H54 (cell line): Measurements from ENCODE around the gene UCN2.

Experiments
- DNase-seq: peaks from one replicate; pipeline ENCODE4 v3.0.0; 2011; ENCODE audit warnings: low spot score, mixed read lengths; ENCODE audit not compliant: insufficient read length
- FAIRE-seq: peaks from 3 replicates; lab custom pipeline; 2011; peaks lifted over from hg19 to GRCh38; lab: Jason Lieb, UNC
- POLR2A ChIP-seq: IDR thresholded peaks from 2 replicates; pipeline ENCODE4 v1.6.1; 2011; ENCODE audit warnings: low read depth, mild to moderate bottlenecking, low read length

Gene UCN2

DNA sequence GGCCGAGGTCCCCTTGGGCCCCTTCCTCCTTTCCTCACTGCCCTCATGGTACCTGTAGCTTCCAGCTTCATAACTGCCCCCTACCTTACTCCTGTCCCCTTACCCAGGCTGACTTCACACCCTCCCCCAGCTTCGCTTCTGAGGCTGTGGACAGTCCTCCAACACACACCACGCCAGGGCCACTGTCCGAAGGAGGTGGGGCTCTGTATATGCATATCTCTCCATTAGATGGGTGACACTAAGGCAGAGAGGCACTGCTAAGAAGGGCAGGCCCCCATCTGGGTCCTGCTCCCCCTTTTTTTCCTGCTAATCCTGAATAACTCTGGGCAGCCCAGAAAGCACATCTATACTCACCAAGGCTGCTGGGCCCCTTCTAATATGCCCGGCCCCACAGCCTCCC lies 32.6 kb upstream of the UCN2 start:
- no peak for FAIRE-seq
- no peak for DNase-seq

DNA sequence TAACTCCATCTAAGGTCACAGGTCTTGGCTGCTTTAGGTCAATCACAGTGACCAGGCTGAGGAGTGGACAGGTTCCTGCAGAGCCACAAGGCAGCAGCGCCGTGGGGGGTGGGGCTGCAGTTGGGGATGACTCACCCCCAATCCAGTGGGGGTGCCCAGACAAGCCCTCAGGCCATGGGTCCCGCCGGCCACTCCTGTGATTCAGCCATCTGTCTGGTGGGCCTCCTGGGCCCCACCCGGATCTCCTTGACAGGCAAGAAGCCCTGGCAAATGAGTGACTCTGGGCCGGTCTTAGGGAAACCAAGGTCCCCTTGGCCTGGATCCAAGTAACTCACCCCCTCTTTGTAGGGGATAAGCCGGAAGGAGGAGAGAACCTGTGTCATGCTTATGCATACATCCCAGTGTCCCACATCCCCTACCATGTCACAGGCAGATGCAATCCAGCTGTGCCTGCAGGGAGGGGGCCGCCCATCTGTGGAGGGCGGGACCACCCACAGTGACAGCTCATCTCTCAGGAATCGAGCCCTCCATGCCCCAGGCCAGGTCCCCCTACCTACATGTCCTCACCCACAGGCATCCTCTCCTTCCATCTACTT lies 32.0 kb upstream of the UCN2 start:
- FAIRE-seq (no peak), DNase-seq (peak; percentile 93)
- no peak for TF ChIP-seq POLR2A

More for the DNA sequence above, 32.6 kb upstream of the UCN2 start:
- no peak for TF ChIP-seq POLR2A

DNA sequence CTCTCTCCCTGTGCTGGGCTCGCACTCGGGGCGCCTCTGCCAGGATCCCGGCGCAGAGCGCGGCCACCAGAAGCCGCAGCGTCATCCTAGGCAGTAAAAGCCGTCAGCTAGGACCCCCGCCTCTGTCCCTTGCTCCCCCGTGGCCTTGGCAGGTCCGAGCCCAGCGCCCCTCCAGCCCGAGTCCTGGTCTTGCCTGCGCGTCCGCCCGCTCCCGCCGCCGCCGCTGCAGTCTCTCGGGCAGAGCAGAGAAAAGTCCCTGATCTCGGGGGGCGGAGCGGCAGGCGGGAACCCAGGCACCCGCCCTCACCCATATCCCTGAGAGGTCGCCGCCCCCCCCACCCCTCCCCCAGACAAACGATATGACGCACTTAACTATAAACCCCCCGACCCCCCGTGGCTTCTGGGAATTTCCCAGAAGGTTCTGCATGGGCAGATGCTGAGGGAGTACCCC lies 31.5 kb upstream of the UCN2 start, which contains the start of gene COL7A1:
Gene COL7A1, minus strand, starts transcription at position 255 of the 451 bp plus-strand sequence. Its CDS starts 170 bp downstream, at position 85.
- no peak for FAIRE-seq
- DNase-seq: no peak
- peak; percentile 86 for TF ChIP-seq POLR2A

DNA sequence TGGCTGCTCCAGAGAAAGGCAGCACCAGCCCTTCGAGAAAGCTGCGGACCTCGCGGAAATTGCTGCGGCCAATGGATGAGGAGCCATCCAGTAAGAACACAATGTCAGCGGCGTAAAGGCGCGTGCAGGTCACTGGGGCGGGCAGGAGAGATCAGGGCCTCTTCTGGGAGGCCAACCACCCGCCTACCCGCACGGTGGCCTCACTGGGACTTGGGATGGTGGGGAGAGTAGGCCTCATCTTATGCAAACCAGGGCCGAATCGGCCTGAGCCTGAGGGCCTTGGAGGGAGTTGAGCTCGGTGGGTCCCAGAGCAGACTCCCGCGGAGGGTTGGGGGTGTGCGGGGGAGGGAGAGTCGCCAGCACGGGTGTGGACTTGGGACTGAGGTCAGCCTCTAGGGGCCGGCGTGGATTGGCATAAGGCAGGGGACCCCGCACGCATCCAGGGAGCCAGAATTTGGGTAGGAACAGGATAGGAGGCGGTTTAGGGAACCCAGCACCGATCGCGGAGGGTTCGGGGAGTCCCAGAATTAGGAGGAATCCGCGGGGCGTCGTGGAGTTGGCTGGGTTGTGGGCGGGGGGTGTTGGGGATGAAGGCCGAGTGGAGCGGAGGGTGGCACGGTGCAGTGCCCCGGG lies 31.0 kb upstream of the UCN2 start:
- TF ChIP-seq POLR2A: 0 out of 2 replicates have a peak, but pooled peaks have one; percentile 17
- DNase-seq (no peak), FAIRE-seq (no peak)

DNA sequence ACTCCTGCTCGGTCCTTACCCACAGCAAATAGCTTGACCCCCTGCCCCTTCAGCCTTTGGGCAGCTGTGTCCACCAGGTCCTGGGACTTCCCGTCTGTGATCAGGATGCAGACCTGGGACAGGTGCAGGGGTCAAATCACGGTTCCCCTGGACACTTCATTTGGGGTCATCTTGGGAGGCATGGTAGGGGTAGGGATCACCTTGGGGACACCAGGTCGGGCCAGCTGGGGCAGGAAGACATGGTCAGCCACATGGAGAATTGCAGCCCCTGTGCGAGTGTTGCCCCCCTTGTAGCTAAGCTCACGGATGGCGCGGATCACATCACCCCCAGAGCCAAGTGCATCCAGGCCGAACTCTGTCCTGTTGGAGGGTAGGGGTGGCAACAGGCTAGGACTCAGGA lies 29.8 kb upstream of the UCN2 start:
- no peak for DNase-seq
- TF ChIP-seq POLR2A: no peak
- FAIRE-seq: no peak

DNA sequence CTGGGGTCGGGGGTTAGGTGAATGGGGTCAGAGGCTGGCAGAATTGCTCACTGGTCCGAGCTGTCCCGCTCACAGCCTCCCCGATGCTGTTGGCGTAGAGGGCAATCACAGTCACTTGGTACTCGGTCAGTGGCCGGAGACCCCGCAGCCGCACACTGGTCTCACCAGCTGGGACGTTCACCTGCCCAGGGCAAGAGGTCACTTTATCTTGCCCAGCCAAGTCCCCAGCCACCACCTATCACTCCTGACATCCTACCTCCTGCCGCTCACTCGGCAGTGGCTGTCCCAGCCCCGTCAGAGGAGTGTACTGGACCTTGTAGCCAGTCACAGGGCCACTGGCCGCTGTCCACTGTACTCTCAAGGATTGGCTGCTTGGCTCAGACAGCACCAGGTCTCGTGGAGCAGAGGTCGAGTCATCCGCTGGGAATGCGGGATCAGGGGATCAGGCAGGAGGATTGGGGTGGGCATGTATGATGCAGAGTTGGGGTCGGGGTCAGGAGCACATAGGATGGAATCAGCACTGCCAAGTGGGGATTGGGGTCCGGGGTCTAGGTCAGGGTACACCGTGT lies 29.0 kb upstream of the UCN2 start:
- no peak for FAIRE-seq
- TF ChIP-seq POLR2A: no peak
- DNase-seq: no peak

DNA sequence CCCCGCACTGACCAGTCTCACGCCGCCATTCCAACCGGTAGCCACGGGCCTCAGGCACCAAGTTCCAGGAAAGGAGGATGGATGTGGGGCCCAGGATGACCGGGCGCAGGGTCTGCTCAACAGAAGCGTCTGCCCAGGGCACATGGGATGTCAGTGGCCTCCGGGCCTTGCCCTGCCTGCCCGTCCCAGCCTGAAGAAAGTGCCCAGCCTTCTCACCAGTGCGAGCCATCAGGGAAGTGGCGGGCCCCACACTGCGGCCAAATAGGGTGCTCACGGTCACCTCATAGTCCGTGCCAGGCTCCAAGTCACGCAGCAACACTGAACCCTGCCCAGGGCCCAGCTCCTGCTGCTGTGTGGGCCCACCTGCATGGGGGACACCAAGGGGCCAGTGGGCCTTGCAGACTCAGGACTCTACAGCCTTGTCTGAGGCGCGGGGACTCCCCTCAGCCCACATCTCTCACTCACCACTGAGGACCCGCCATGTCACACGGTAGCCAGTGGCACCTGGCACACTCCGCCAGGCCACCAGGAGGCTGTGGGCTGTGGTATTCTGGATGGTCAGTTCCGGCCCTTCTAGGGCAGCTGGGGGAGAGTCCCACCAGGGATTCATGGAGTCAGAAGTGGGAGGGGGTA lies 28.4 kb upstream of the UCN2 start:
- DNase-seq: no peak
- no peak for FAIRE-seq
- no peak for TF ChIP-seq POLR2A

DNA sequence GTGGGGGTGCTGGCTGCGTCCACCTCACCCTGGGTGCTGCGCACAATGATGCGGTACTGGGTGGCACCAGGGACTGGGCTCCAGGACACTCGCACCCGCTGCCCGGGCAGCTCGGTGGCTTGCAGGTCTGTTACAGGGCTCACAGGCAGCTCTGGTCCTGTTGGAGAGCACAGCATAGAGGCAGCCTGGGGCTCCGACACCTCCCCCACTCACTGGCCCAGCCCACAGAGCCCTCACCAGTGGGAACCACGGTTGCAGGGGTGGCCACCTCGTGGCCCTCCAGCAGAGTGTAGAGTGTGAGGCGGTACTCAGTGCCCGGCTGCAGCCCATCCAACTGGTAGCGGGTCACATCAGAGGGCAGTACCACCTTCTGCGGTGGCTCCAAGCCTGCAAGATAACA lies 27.9 kb upstream of the UCN2 start:
- DNase-seq: no peak
- TF ChIP-seq POLR2A: no peak
- FAIRE-seq: no peak

DNA sequence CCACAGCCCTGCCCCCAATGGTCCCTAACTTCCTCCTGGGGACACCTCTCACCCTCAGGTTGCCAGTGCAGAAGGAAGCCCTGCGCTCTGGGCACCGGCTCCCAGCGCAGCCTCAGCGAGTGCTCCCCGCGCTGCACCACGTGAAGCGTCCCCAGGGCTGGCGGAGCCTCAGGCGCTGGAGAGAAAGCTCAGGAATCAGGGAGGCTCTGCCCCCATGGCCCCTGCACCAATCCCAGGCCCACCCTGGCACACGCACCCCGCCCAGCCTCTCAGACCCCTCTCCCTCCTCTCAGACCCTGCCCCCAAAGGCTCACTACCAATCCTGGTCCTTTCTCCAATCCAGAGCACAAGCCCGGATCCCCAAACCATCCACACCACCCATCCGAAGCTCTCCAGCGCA lies 24.6 kb upstream of the UCN2 start:
- TF ChIP-seq POLR2A: no peak
- DNase-seq (no peak), FAIRE-seq (no peak)

DNA sequence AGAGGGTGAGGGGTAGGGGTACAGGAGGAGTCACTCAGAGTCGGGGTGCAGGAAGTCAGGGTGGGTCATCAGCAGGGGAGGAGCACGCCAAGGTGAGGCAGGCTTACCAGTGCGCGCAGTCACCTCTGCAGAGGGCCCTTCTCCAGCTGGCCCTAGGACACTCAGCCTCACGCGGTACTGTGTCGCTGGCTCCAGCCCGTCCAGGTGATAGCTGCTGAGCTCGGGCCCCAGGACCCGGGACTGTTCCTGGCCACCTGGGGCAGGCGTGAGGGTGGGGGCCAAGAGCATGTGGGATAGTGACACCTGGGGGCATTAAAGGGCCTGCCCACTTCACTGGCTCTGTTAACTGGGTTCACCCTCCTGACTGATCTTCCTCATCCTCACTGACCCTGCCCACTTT lies 24.1 kb upstream of the UCN2 start:
- no peak for TF ChIP-seq POLR2A
- no peak for DNase-seq
- FAIRE-seq: no peak

DNA sequence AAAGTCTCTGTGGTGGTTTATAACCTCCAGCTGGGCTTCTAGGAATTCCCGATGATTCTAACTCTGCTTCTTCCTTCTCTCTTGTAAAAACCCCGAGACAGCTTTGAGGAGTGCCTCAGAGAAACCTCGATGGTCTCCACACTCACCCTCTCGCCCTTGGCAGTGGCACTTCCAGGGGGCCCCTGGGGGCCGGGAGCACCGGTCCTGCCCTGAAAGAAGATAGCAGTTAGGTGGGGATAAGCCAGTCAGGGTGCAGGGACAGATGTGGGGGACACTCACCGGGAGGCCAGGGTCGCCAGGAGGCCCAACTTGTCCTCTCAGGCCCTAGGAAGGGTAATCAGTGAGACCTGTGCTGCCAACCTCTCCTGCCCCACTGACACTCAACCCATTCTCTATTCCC lies 21.8 kb upstream of the UCN2 start:
- DNase-seq (no peak), FAIRE-seq (no peak)
- TF ChIP-seq POLR2A: no peak

DNA sequence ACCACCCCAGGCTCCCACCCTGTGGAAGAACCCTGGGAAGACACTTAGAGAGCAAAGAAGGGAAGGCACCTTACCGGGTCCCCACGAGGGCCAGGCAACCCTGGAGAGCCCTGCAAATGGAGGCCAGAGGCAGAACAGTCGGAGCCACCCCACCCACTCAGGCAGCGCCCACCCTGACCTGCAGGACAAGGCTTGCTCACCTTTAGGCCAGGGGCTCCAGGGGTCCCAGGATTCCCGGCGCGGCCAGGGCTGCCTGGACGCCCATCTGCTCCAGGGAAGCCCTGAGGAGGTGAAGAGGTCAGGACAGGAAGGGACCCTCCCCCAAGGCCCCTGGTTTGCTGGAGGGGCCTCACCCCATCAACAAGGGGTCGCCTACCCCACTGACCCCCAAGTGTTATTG lies 21.3 kb upstream of the UCN2 start:
- no peak for TF ChIP-seq POLR2A
- no peak for DNase-seq
- FAIRE-seq: no peak

DNA sequence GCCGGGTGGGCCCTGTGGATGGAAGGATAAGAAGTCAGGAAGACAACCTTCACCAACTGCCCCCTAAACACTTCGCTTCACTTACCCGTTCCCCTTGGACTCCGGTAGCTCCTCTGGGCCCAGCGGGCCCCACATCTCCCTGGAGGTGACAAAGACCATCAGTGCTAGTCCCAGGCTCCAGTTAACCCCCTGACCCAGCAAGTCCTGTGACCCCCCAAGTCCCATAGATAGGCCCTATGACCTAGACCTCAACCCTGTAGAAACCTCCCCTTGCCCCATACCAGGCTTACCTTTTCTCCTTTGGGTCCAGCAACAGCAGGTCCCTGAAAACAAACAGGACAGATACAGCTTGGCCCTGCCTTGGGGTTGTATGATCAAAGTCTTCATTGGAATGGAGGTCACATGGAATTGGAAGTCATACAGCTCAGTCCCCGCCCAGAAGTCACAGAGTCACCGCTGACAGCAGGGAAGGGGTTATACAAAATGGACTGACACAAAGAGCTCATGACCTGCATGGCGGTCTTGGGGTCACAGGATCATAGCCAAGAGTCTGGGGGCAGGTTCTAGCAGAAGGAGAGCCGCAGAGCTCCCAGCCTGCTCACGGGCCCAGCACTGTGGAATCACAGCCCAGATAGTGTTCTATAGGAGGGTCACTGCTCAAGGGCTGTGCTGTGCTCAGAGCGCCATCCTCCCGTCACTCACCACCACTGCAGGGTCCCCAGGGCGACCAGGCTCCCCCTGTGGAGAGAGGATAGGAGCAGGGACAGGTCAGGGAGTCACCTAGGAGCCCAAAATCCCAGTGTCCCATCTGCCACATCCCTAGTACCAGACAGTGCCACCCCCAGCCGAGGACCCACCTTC lies 18.3 kb upstream of the UCN2 start:
- DNase-seq: no peak
- no peak for TF ChIP-seq POLR2A
- no peak for FAIRE-seq
